Measurements from ENCODE around the gene GRK2. TPM values are rescaled to one million over a fixed set of nuclear protein-coding genes. Genes with fewer than 3 reads are reported as not detected.

Gene GRK2
- total and polyA plus RNA-seq, 2 of the 8 experiments (the other 6 are each of a cell fraction or from before 2014, with no cell fraction given), result 47.3 to 49.7 TPM

DNA sequence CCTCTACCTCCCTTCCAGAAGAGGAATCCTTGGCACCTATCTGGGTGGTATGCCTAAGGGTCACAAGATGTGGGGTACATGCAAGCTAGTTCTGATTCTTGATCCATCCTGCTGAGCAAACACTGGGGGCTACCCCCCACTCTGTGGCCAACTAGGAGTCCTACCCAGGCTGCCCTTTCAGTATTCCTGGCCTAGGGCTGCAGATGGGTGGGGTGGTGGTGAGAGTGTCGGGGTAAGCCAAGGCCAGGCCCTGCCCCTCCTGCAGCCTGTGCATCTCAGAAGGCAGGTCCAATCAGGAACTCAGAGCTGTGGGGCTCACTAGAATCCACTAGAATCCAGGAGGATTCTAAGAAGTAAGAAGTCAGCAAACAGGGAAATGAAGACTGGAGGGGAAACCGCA is 47.9 kb downstream of the GRK2 start:
- Histone ChIP-seq H3K9me3 (ENCODE audit: insufficient read depth in 2 of 2, low read depth in 1 of 2, low read length in 1 of 2) (no peaks in the 10 kb centered on the region), H3K23ac (ENCODE audit: insufficient read length) (no peak overlapping the region), H2BK15ac (ENCODE audit: low read length) (no peak overlapping the region), H4K91ac (replicated peaks; ENCODE audit: insufficient read length, low read length) (no peak overlapping the region), H2BK5ac (ENCODE audit: low read depth, low read length) (no peak overlapping the region), H4K20me1 (replicated peaks in 1 of 2; ENCODE audit: control insufficient read depth in 1 of 2, insufficient read depth in 2 of 2, low read length in 2 of 2) (peaks cover 0 to 4% of the 10 kb centered on the region in 2 experiments), H4K8ac (ENCODE audit: extremely low read depth, insufficient read depth, low read length) (no peak overlapping the region), H3K4me1 (replicated peaks in 1 of 4; ENCODE audit: control insufficient read depth in 3 of 4, insufficient read depth in 4 of 4, low read length in 3 of 4) (peaks cover 0 to 3% (median 0%) of the 10 kb centered on the region in 4 experiments; a peak in 3 of 7 replicates), H3K27me3 (replicated peaks in 1 of 4; ENCODE audit: control insufficient read depth in 3 of 4, extremely low read depth in 1 of 4, insufficient read depth in 3 of 4, low read length in 3 of 4) (peaks cover 5 to 13% (median 10%) of the 10 kb centered on the region in 4 experiments; a peak in 6 of 7 replicates), H3K4ac (replicated peaks; ENCODE audit: insufficient read length, low read depth, low read length) (no peak overlapping the region), H3K27ac (ENCODE audit: low read depth, low read length) (no peak overlapping the region), H3K79me2 (ENCODE audit: control insufficient read depth in 1 of 2, insufficient read depth in 2 of 2, low read length in 2 of 2) (no peaks in the 10 kb centered on the region), H4K5ac (ENCODE audit: insufficient read length, low read depth, low read length) (no peak overlapping the region), H3K56ac (replicated peaks; ENCODE audit: insufficient read length, low read depth, low read length) (no peak overlapping the region), H3K79me1 (ENCODE audit: low read depth, low read length) (no peaks in the 10 kb centered on the region), H3K36me3 (ENCODE audit: control insufficient read depth in 2 of 4, insufficient read depth in 4 of 4, low read length in 3 of 4) (peaks cover 0 to 4% (median 0%) of the 10 kb centered on the region in 4 experiments; a peak in 2 of 8 replicates), H2BK12ac (ENCODE audit: low read depth, low read length) (no peak overlapping the region), H2AFZ (ENCODE audit: low read length) (no peak overlapping the region), H3K18ac (ENCODE audit: extremely low read depth, low read length) (no peak overlapping the region), H3K4me2 (ENCODE audit: insufficient read depth in 1 of 2, low read depth in 2 of 2, low read length in 2 of 2) (no peak overlapping the region), H2BK20ac (ENCODE audit: low read length) (no peak overlapping the region), H2BK120ac (replicated peaks; ENCODE audit: low read depth, low read length) (no peak overlapping the region), H3K23me2 (ENCODE audit: low read depth, low read length) (peaks cover 3% of the 10 kb centered on the region; the same call in 1 of the 2 replicates), H3K4me3 (ENCODE audit: extremely low read depth in 1 of 4, insufficient read depth in 2 of 4, low read depth in 3 of 4, low read length in 4 of 4) (no peak overlapping the region), H2AK5ac (ENCODE audit: low read depth, low read length) (no peak overlapping the region), H3K14ac (ENCODE audit: insufficient read length) (no peak overlapping the region), H3K9ac (replicated peaks in 1 of 4; ENCODE audit: extremely low read depth in 1 of 4, low read depth in 3 of 4, low read length in 3 of 4) (no peak overlapping the region)
- FAIRE-seq, result no peak
- DNase-seq (ENCODE audit: low read depth in 1 of 2, low spot score in 2 of 2), result no peak
- no peak for TF ChIP-seq EGR1 (IDR thresholded peaks at IDR 0.05; ENCODE audit: borderline replicate concordance, low read depth, low read length)
- TF ChIP-seq, protein P1, sequence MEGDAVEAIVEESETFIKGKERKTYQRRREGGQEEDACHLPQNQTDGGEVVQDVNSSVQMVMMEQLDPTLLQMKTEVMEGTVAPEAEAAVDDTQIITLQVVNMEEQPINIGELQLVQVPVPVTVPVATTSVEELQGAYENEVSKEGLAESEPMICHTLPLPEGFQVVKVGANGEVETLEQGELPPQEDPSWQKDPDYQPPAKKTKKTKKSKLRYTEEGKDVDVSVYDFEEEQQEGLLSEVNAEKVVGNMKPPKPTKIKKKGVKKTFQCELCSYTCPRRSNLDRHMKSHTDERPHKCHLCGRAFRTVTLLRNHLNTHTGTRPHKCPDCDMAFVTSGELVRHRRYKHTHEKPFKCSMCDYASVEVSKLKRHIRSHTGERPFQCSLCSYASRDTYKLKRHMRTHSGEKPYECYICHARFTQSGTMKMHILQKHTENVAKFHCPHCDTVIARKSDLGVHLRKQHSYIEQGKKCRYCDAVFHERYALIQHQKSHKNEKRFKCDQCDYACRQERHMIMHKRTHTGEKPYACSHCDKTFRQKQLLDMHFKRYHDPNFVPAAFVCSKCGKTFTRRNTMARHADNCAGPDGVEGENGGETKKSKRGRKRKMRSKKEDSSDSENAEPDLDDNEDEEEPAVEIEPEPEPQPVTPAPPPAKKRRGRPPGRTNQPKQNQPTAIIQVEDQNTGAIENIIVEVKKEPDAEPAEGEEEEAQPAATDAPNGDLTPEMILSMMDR (IDR thresholded peaks at IDR 0.05; ENCODE audit: control extremely low read depth in 1 of 3, insufficient read depth in 1 of 3, low read depth in 1 of 3, low read length in 3 of 3), result no peak
- TF ChIP-seq RXRA (IDR thresholded peaks at IDR 0.05; ENCODE audit: insufficient read depth, low read depth, low read length), result no peak
- TF ChIP-seq CBX8 (IDR thresholded peaks at IDR 0.05; ENCODE audit: borderline replicate concordance, low read depth, low read length), result no peak
- no peak for TF ChIP-seq BACH1 (IDR thresholded peaks at IDR 0.05; ENCODE audit: low read length)
- no peak for TF ChIP-seq TBP (IDR thresholded peaks at IDR 0.05; ENCODE audit: low read depth, low read length)
- TF ChIP-seq CEBPB (IDR thresholded peaks at IDR 0.05; ENCODE audit: low read depth, low read length), result no peak
- no peak for TF ChIP-seq CREB1 (IDR thresholded peaks at IDR 0.05)
- CTCF ChIA-PET (ENCODE audit: partially characterized antibody), result interaction anchor here (0.6 to 11.4 kb wide), 9 partner anchors 9 to 323 kb away, joined by 3 to 186 read pairs (median 4); partner anchors contain the start of genes GRK2 and SSH3
- 80% methylated on average over 2 of the region's 2 CpGs; no CpG with 5 or more reads in 1 of the 2 experiments for WGBS, 2 experiments (ENCODE audit: extremely low coverage in 1 of 2, insufficient coverage in 1 of 2, insufficient read length in 1 of 2, insufficient replicate concordance in 2 of 2, low coverage in 1 of 2, low lambda C conversion rate in 2 of 2, missing lambda C conversion rate in 1 of 2)
- POLR2A ChIA-PET (ENCODE audit: partially characterized antibody), result interaction anchor here (0.8 to 1.4 kb wide), 3 partner anchors 9 to 316 kb away, joined by 3 read pairs; partner anchors contain the start of genes NUDT8 and SSH3

All from H1 (cell line).